Choroid plexus epithelial cell (primary cell): ENCODE data around the gene ARL13B.
"Not testable (repeated sequence)": the region's sequence is repeated elsewhere in the genome, so short reads cannot be mapped to it uniquely, and the experiment has no call there.

Experiments used
- DNase-seq: peaks from one replicate; pipeline ENCODE4 v3.0.0-alpha.2; 2010; ENCODE audit warnings: low read depth
- H3K4me3 ChIP-seq: 2 replicates; pipeline ENCODE4 v1.5.1; 2011; ENCODE audit warnings: low read depth, mild to moderate bottlenecking, control low read depth, low read length, moderate library complexity
- CTCF ChIP-seq: conservative IDR thresholded peaks from 2 replicates; pipeline ENCODE4 v1.5.1; 2011; ENCODE audit warnings: low read depth, mild to moderate bottlenecking, control low read depth, inconsistent platforms, low read length, moderate library complexity

Gene ARL13B

GRCh38 chr3:94066506-94067500 lies 86.8 kb downstream of the ARL13B start:
- TF ChIP-seq CTCF: no peak
- H3K4me3 ChIP-seq: no peak overlapping the region
- DNase-seq: no peak

DNA sequence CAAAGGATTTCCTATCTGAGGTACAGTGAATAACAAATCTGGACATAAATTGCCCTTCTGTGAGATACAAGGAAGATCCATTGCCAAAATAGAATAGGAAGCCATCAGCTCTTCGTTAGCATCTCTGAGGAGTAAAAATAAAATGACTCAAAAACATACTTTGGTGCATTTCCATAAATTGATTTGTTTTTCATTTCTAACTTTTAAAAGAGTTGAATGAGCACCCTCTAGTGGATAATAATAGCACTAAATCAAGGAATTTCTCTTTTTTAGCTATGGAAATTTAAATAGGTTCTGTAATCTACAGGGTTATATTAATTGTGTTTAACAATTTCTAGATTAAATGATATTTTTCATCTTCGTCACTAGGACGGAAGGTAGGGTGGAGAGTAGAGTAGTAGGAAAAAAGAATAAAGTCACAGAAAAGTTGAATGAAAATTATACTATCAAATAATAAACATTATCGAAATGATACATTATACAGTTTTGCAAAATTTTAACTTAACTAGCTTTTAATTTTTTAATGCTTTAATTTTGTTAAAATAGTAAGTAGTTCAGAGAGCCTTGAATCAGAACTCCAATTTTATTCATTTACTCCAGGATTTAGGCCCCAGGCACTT lies 89.3 kb downstream of the ARL13B start:
- peak; percentile 50 for DNase-seq
- TF ChIP-seq CTCF: peak; percentile 50
- H3K4me3 ChIP-seq: no peak overlapping the region

DNA sequence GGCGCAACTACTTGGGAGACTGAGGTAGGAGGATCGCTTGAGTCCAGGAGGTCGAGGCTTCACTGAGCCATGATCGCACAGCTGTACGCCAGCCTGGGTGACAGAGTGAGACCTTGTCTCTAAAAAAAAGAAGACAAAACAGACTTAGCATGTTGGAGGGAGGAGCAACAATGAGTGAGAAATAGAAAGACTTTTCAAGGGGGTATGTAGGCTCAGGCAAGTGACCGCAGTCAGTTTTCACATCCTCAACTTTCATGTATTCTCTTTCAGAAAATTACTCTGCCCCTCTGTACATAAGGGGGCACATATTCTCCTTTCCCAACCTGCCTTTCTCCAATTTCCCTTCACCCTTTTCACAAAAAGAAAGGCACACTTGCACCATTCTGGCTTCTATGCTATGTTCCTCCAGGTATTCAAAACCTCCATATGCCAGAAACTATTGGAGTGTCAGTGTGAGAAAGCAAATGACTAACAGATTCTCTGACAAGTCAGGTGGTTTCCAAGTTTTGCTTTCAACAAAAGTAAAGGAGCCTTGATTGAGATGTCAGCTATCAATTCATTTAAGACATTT lies 90.5 kb downstream of the ARL13B start:
- TF ChIP-seq CTCF: no peak
- H3K4me3 ChIP-seq: no peak overlapping the region
- no peak for DNase-seq

DNA sequence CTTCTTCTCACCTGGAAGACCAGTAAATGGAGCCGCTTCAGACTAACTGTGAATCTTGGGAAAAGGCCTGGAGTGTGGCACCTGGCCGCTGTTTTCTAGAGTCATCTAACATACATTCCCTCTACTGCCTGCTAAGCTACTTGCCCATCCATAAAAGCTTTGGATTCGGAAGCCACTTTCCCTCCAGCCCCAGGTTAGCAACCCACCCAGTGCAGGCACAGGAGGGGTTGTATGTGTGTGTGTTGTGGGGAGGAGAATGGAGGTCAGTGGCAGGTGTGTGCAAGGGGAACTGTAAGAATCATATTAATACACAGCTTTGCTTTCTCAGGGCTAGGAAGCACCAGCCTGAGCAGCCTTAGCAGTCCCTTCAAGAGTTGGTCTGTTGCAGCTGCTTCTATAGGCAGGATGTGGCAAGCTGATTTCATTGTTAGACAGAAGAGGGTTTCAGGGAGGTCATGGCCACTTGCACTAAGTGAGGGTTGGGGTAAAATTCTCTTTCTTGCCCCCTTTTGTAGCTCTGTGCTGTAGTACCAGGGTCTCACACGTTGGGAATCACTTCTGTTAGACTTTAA lies 91.8 kb downstream of the ARL13B start:
- no peak for TF ChIP-seq CTCF

GRCh38 chr3:94076055-94076454 lies 96.1 kb downstream of the ARL13B start:
- H3K4me3 ChIP-seq: no peak overlapping the region
- DNase-seq: peak; percentile 74

More for the DNA sequence above, 91.8 kb downstream of the ARL13B start:
- no peak for DNase-seq
- H3K4me3 ChIP-seq: no peak overlapping the region

DNA sequence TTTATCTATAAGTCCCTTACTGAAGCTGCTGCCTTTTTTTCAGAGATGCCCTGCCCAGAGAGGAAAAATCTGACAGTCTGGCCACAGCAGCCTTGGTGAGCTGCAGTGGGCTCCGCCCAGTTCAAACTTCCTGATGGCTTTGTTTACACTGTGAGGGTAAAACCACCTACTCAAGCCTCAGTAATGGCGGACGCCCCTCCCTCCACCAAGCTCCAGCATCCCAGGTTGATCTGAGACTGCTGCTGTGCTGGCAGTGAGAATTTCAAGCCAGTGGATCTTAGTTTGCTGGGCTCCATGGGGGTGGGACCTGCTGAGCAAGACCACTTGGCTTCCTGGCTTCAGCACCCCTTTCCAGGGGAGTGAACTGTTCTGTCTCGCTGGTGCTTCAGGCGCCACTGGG lies 100.6 kb downstream of the ARL13B start:
- not testable (repeated sequence) for DNase-seq, H3K4me3 ChIP-seq

More at GRCh38 chr3:94076055-94076454, 96.1 kb downstream of the ARL13B start:
- no peak for TF ChIP-seq CTCF

DNA sequence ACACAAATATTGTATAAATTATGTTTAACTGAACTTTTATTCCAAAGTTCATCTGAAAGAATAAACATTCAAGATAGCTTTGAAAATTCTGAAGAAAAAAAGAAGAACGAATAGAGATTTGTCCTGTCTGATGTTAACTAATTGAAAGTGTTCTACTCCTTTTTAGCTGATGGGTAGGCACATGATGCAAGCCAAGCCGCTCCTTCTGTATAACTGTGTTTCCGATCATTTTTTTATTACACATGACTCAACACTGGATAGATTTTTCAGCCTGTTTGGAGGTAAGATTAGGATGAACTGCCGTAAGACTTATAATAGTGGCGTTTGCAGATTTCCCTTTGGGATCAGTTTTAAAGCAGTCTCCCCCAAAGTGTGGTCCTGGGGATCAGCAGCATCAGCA lies 101.9 kb downstream of the ARL13B start:
- DNase-seq: no peak
- H3K4me3 ChIP-seq: no peak overlapping the region
- no peak for TF ChIP-seq CTCF
